ENCODE data around the gene TMEM139. TPM values are rescaled to one million over a fixed set of nuclear protein-coding genes. Genes with fewer than 3 reads are reported as not detected.
"Not testable (repeated sequence)": the region's sequence is repeated elsewhere in the genome, so short reads cannot be mapped to it uniquely, and the experiment has no call there.

The TMEM139 gene
- polyA plus RNA-seq, 3 donors = 51.9 to 70.4 (median 64.3) TPM

- DNase-seq (ENCODE audit: low read depth in 3 of 3, low spot score in 2 of 3) = no peak
These were observed 27.3 kb upstream of the TMEM139 start for GRCh38 chr7:143257501-143257900.

GRCh38 chr7:143258831-143259230 lies 25.9 kb upstream of the TMEM139 start:
- no peak for DNase-seq (ENCODE audit: low read depth in 3 of 3, low spot score in 2 of 3)

GRCh38 chr7:143259765-143260164 lies 25.0 kb upstream of the TMEM139 start:
- no peak for DNase-seq (ENCODE audit: low read depth in 3 of 3, low spot score in 2 of 3)

GRCh38 chr7:143261901-143262300 lies 22.9 kb upstream of the TMEM139 start:
- DNase-seq (ENCODE audit: low read depth in 3 of 3, low spot score in 2 of 3) = no peak

- DNase-seq (ENCODE audit: low read depth in 3 of 3, low spot score in 2 of 3) = no peak
These were observed 21.2 kb upstream of the TMEM139 start, which contains the start of gene GSTK1 for GRCh38 chr7:143263266-143264195. GSTK1 (plus strand) TSS chr7:143263441; CDS start chr7:143263514, 73 bp downstream.

GRCh38 chr7:143264196-143264568 lies 20.6 kb upstream of the TMEM139 start:
- DNase-seq (ENCODE audit: low read depth in 3 of 3, low spot score in 2 of 3) = not testable (repeated sequence)

GRCh38 chr7:143265017-143265693 lies 19.6 kb upstream of the TMEM139 start:
- no peak for DNase-seq (ENCODE audit: low read depth in 3 of 3, low spot score in 2 of 3)

- no peak for DNase-seq (ENCODE audit: low read depth in 3 of 3, low spot score in 2 of 3)
These were observed 15.5 kb upstream of the TMEM139 start for GRCh38 chr7:143269251-143269650.

GRCh38 chr7:143271240-143271639 lies 13.5 kb upstream of the TMEM139 start:
- DNase-seq (ENCODE audit: low read depth in 3 of 3, low spot score in 2 of 3) = no peak

- DNase-seq (ENCODE audit: low read depth in 3 of 3, low spot score in 2 of 3) = no peak
These were observed 11.9 kb upstream of the TMEM139 start for GRCh38 chr7:143272871-143273270.

GRCh38 chr7:143279186-143280098 lies 5.3 kb upstream of the TMEM139 start:
- no peak for DNase-seq (ENCODE audit: low read depth in 3 of 3, low spot score in 2 of 3)

GRCh38 chr7:143280160-143280559 lies 4.6 kb upstream of the TMEM139 start:
- DNase-seq (ENCODE audit: low read depth in 3 of 3, low spot score in 2 of 3) = no peak

- no peak for DNase-seq (ENCODE audit: low read depth in 3 of 3, low spot score in 2 of 3)
These were observed 4.2 kb upstream of the TMEM139 start for GRCh38 chr7:143280566-143280965.

- no peak for DNase-seq (ENCODE audit: low read depth in 3 of 3, low spot score in 2 of 3)
These were observed 3.2 kb upstream of the TMEM139 start for GRCh38 chr7:143281529-143281928.

- no peak for DNase-seq (ENCODE audit: low read depth in 3 of 3, low spot score in 2 of 3)
These were observed 2.6 kb upstream of the TMEM139 start for GRCh38 chr7:143282124-143282523.

- DNase-seq (ENCODE audit: low read depth in 3 of 3, low spot score in 2 of 3) = no peak
These were observed 1.4 kb upstream of the TMEM139 start for GRCh38 chr7:143283381-143283780.

- DNase-seq (ENCODE audit: low read depth in 3 of 3, low spot score in 2 of 3) = no peak
These were observed 666 bp downstream of the TMEM139 start for GRCh38 chr7:143285470-143285778.

- DNase-seq (ENCODE audit: low read depth in 3 of 3, low spot score in 2 of 3) = no peak
These were observed 1.2 kb downstream of the TMEM139 start for GRCh38 chr7:143285806-143286521.

- DNase-seq (ENCODE audit: low read depth in 3 of 3, low spot score in 2 of 3) = no peak
These were observed 1.7 kb downstream of the TMEM139 start for GRCh38 chr7:143286522-143286890.

- DNase-seq (ENCODE audit: low read depth in 3 of 3, low spot score in 2 of 3) = no peak
These were observed 2.7 kb downstream of the TMEM139 start for GRCh38 chr7:143287339-143287934.
